Nephron (organoid): ENCODE results near the gene NBEA.
"Not testable (repeated sequence)": the region's sequence is repeated elsewhere in the genome, so short reads cannot be mapped to it uniquely, and the experiment has no call there.

Experiments
- H3K27ac Mint-ChIP-seq, 3 experiments: 2 replicates each; pipeline ENCODE4 v1.8.0; 2020; ENCODE audit warnings: mixed read lengths in 3 of 3, mild to moderate bottlenecking in 2 of 3, moderate library complexity in 1 of 3
- H3K27me3 Mint-ChIP-seq: 2 replicates; pipeline ENCODE4 v1.8.0; 2021; ENCODE audit warnings: low read depth, mild to moderate bottlenecking, moderate library complexity, mixed read lengths
- H3K36me3 Mint-ChIP-seq: 2 replicates; pipeline ENCODE4 v1.8.0; 2020; ENCODE audit warnings: low read depth, mixed read lengths
- H3K4me1 Mint-ChIP-seq: 2 replicates; pipeline ENCODE4 v1.8.0; 2020; ENCODE audit warnings: mixed read lengths
- H3K4me3 Mint-ChIP-seq, 3 experiments: 2 replicates each; pipeline ENCODE4 v1.8.0; 2020; ENCODE audit warnings: mild to moderate bottlenecking in 3 of 3, mixed read lengths in 3 of 3, moderate library complexity in 2 of 3
- H3K9me3 Mint-ChIP-seq: 2 replicates; pipeline ENCODE4 v1.8.0; 2020; ENCODE audit warnings: mixed read lengths
- CTCF ChIP-seq, 3 experiments: fragments of 200-600 bp; sonication (generic); IDR thresholded peaks; one replicate each; pipeline ENCODE4 v1.5.0; 2021; ENCODE audit warnings: antibody characterized with exemption in 3 of 3; ENCODE audit not compliant: unreplicated experiment in 3 of 3

Gene NBEA

GRCh38 chr13:34990399-34991214, 48.5 kb downstream of the NBEA start:
- Mint-ChIP-seq H3K27ac (no peak overlapping the region), H3K9me3 (peaks cover 45% of the 10 kb centered on the region), H3K4me1 (no peaks in the 10 kb centered on the region), H3K4me3 (no peak overlapping the region), H3K36me3 (peaks cover 36% of the 10 kb centered on the region), H3K27me3 (no peaks in the 10 kb centered on the region)
- TF ChIP-seq CTCF (IDR thresholded peaks at IDR 0.05; ENCODE audit: unreplicated experiment in 3 of 3), result no peak

DNA sequence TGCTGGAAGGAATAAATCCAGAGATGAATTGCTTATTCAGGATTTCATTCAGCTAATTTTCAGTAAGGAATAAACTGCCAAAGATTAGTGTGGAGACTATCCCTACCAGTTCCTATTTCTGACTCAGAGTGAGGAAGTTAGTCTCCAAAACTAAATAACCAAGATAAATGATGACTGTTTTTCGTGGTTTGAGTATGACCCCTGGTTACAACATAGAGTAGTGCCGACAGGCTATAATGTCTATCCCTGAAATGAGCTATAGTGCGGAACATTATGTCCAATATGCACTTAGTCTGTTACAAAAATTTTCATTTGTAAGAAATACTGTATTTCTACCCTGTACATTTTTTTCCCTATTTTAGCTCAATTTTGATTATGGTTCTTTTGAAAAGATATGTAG, 51.4 kb downstream of the NBEA start:
- Mint-ChIP-seq H3K4me1 (no peaks in the 10 kb centered on the region), H3K4me3 (no peak overlapping the region), H3K9me3 (peaks cover 32% of the 10 kb centered on the region), H3K27me3 (no peaks in the 10 kb centered on the region), H3K27ac (no peak overlapping the region), H3K36me3 (peaks cover 29% of the 10 kb centered on the region)
- TF ChIP-seq CTCF (IDR thresholded peaks at IDR 0.05; ENCODE audit: unreplicated experiment in 3 of 3), result no peak

GRCh38 chr13:35003734-35004133, 61.7 kb downstream of the NBEA start:
- not testable (repeated sequence) for H3K4me3 Mint-ChIP-seq, H3K27ac Mint-ChIP-seq, H3K9me3 Mint-ChIP-seq, H3K36me3 Mint-ChIP-seq, H3K4me1 Mint-ChIP-seq, H3K27me3 Mint-ChIP-seq

DNA sequence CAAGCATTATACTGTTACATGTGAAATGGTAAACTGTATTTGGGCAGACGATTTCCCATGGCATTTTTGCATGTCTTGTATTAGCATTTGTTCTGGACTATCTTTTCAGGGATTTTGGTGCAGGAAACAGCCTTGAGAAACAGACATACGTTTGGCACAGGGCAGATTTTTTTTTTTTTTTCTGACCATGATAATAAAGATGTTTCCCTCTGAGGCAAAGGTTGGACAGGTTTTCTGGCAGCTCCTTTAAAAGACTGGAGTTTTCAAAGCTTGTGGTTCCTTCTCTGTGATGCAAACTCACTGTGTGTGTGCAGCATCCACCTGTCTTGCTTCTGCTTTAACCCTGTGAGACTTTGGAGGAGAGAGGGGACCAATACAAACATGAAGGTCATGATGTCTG, 63.0 kb downstream of the NBEA start:
- no peak overlapping the region for H3K27ac Mint-ChIP-seq
- no peaks in the 10 kb centered on the region for H3K27me3 Mint-ChIP-seq
- H3K4me1 Mint-ChIP-seq, result peaks cover 6% of the 10 kb centered on the region
- peaks cover 3% of the 10 kb centered on the region for H3K9me3 Mint-ChIP-seq
- peaks cover 4% of the 10 kb centered on the region for H3K36me3 Mint-ChIP-seq
- TF ChIP-seq CTCF (IDR thresholded peaks at IDR 0.05; ENCODE audit: unreplicated experiment in 3 of 3), result no peak
- no peak overlapping the region for H3K4me3 Mint-ChIP-seq

GRCh38 chr13:35014606-35015213, 72.6 kb downstream of the NBEA start:
- H3K36me3 Mint-ChIP-seq, result no peaks in the 10 kb centered on the region
- no peak overlapping the region for H3K27ac Mint-ChIP-seq
- no peak overlapping the region for H3K4me3 Mint-ChIP-seq
- H3K4me1 Mint-ChIP-seq, result peaks cover 10% of the 10 kb centered on the region
- no peaks in the 10 kb centered on the region for H3K27me3 Mint-ChIP-seq
- no peak for TF ChIP-seq CTCF (IDR thresholded peaks at IDR 0.05; ENCODE audit: unreplicated experiment in 3 of 3)
- H3K9me3 Mint-ChIP-seq, result peaks cover 2% of the 10 kb centered on the region

DNA sequence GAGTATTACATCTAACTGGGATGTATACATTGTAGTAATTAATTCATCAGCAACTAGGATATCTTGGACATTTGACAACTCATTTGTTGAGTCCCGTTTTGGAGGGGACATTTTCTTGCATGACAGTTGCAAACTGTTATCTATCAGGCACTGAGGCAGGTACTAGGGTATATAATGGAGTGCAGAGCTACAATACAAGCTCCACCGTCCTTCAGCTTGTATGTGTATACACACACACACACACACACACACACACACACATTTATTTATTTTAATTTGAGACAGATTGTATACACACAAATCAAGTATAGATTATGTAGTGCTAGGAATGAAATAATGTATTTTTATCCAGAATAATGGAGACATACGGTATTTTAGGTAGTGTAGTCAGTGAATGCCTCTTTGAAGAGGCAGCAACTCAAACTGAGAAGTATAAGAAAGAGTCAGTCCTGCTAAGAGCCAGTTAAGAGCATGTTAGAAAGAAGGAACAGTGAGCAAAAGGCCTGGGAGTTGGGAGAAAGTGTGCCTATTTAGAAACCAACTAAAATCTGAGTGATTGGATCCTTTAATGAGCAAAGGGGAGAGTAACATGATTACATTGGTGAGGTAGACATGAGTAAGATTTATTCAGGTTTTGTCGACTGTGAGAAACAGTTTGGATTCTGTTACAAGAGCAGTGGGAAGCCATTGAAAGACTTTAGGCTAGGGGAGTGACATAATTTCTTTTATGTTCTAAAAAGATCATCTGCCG, 74.5 kb downstream of the NBEA start:
- no peak overlapping the region for H3K4me3 Mint-ChIP-seq
- H3K9me3 Mint-ChIP-seq, result peaks cover 13% of the 10 kb centered on the region
- no peak for TF ChIP-seq CTCF (IDR thresholded peaks at IDR 0.05; ENCODE audit: unreplicated experiment in 3 of 3)
- peaks cover 10% of the 10 kb centered on the region for H3K4me1 Mint-ChIP-seq
- peaks cover 6% of the 10 kb centered on the region for H3K36me3 Mint-ChIP-seq
- H3K27me3 Mint-ChIP-seq, result no peaks in the 10 kb centered on the region
- H3K27ac Mint-ChIP-seq, result peak overlapping the region in 1 of 3 experiments; percentile 7
